K562 (cell line): ENCODE results near the gene BSN. TPM values are rescaled to one million over a fixed set of nuclear protein-coding genes. Genes with fewer than 3 reads are reported as not detected.
A peak's percentile ranks its signal among the peaks of the same experiment; 100 is the strongest.

Source experiments
- CREB1 ChIP-seq, 2 experiments: sonication (generic) in 1 of 2; formaldehyde crosslinking in 1 of 2; IDR thresholded peaks; 2 replicates each; pipeline versions ENCODE4 v1.6.1 to v1.8.0; 2012 to 2022; ENCODE audit warnings: inconsistent platforms in 1 of 2, mild to moderate bottlenecking in 1 of 2, missing genetic modification reagents in 1 of 2, moderate library complexity in 1 of 2
- CTCFL ChIP-seq: IDR thresholded peaks from 2 replicates; pipeline ENCODE4 v1.6.1; 2011; ENCODE audit warnings: borderline replicate concordance, low read depth, mild to moderate bottlenecking, moderate library complexity, low read length; ENCODE audit not compliant: insufficient read depth, poor library complexity, severe bottlenecking
- ELK1 ChIP-seq: sonication (generic); formaldehyde crosslinking; IDR thresholded peaks from 2 replicates; pipeline ENCODE4 v1.8.1; 2022; ENCODE audit warnings: missing genetic modification reagents
- HBP1 ChIP-seq: fragments of 450-650 bp; formaldehyde crosslinking; IDR thresholded peaks from 2 replicates; pipeline ENCODE4 v1.4.0; 2022; ENCODE audit warnings: missing genetic modification characterization
- HCFC1 ChIP-seq: IDR thresholded peaks from 2 replicates; pipeline ENCODE4 v1.6.1; 2012; ENCODE audit warnings: low read depth, low read length, improper control_type of control experiment
- HDAC1 ChIP-seq, 2 experiments: fragments of 450-650 bp; IDR thresholded peaks; 2 replicates each; pipeline ENCODE4 v1.6.1; 2016 to 2017; ENCODE audit warnings: inconsistent platforms in 1 of 2, mild to moderate bottlenecking in 1 of 2, moderate library complexity in 1 of 2
- MEF2D ChIP-seq: conservative IDR thresholded peaks from 2 replicates; pipeline ENCODE4 v1.6.1; 2016; ENCODE audit warnings: low read depth, missing genetic modification characterization, missing compliant biosample characterization
- MNT ChIP-seq, 2 experiments: fragments of 450-650 bp; conservative IDR thresholded peaks; 2 replicates each; pipeline ENCODE4 v1.6.1; 2017; ENCODE audit warnings: mild to moderate bottlenecking in 2 of 2, moderate library complexity in 2 of 2
- NFIC ChIP-seq: fragments of 450-650 bp; IDR thresholded peaks from 2 replicates; pipeline ENCODE4 v1.6.1; 2017; ENCODE audit warnings: mild to moderate bottlenecking, inconsistent platforms
- PHF8 ChIP-seq: fragments of 200-600 bp; sonication (generic); IDR thresholded peaks from 2 replicates; pipeline ENCODE4 v1.6.1; 2012; ENCODE audit warnings: mixed run types, mild to moderate bottlenecking, inconsistent platforms, low read length, moderate library complexity, borderline replicate concordance
- POLR3A ChIP-seq: IDR thresholded peaks from 2 replicates; pipeline ENCODE4 v1.6.1; 2011; ENCODE audit warnings: borderline replicate concordance, mild to moderate bottlenecking, moderate library complexity; ENCODE audit not compliant: insufficient read length, insufficient read depth; ENCODE audit errors: extremely low read depth
- SAP30 ChIP-seq: fragments of 200-600 bp; sonication (generic); IDR thresholded peaks from 2 replicates; pipeline ENCODE4 v1.6.1; 2012; ENCODE audit warnings: borderline replicate concordance, low read depth, mild to moderate bottlenecking, moderate library complexity, low read length, control low read depth, inconsistent platforms; ENCODE audit not compliant: insufficient read depth, poor library complexity, severe bottlenecking
- SIN3B ChIP-seq: fragments of 450-650 bp; IDR thresholded peaks from 2 replicates; pipeline ENCODE4 v1.6.1; 2017; ENCODE audit warnings: low read depth, mild to moderate bottlenecking, moderate library complexity
- TCF3 ChIP-seq: sonication (generic); formaldehyde crosslinking; IDR thresholded peaks from 2 replicates; pipeline ENCODE4 v1.4.0; 2020; ENCODE audit warnings: mild to moderate bottlenecking, missing genetic modification reagents
- VEZF1 ChIP-seq: fragments of 200-800 bp; sonication (Bioruptor generic); IDR thresholded peaks from 2 replicates; pipeline ENCODE4 v1.6.1; 2017; ENCODE audit warnings: missing genetic modification characterization, missing compliant biosample characterization
- ZBTB7A ChIP-seq: IDR thresholded peaks from 2 replicates; pipeline ENCODE4 v1.6.1; 2011; ENCODE audit warnings: low read depth, mild to moderate bottlenecking, low read length, moderate library complexity, borderline replicate concordance; ENCODE audit not compliant: control insufficient read depth
- polyA plus RNA-seq, 8 experiments: library from polyadenylated mRNA; depleted of rRNA in 4 of 8; stranded (reverse) in 5 of 8; unstranded in 3 of 8; fragments of >200 nt; fragmentation: Nextera tagmentation in 2 of 8; fragmentation: Illumina TruSeq in 1 of 8; extraction: Ambion mirVana in 2 of 8; extraction: Trizol in 1 of 8; gene quantifications; 2 replicates each; pipeline versions ENCODE4 v1.2.1 to v1.2.3, GENCODE V29; 2011 to 2014; ENCODE audit warnings: inconsistent platforms in 1 of 8, missing spikeins in 1 of 8
- total RNA-seq, 7 experiments: library from RNA; depleted of rRNA in 6 of 7; stranded (reverse); fragments of >200 nt in 6 of 7; fragmentation: Illumina TruSeq in 2 of 7; extraction: Trizol in 2 of 7; gene quantifications; 2 replicates each; pipeline versions ENCODE4 v1.2.1 to v1.2.3, GENCODE V29; 2011 to 2021; ENCODE audit warnings: low replicate concordance in 1 of 7

The BSN gene
- total and polyA plus RNA-seq, 9 of the 15 experiments (the other 6 are each of a cell fraction or from before 2014, with no cell fraction given) = 0.03 to 1.5 (median 0.29) TPM

GRCh38 chr3:49689046-49689907 is 135.0 kb downstream of the BSN start, which contains the start of the genes MST1 and RNF123 (continued):
- TF ChIP-seq NFIC (peak; percentile 9; the same call in 1 of the 2 replicates), HCFC1 (peak; percentile 68), HBP1 (CRISPR knock-in tag) (peak; percentile 64; the same call in 1 of the 2 replicates), CREB1 (IDR thresholded peaks at IDR 0.05) (no peak), CREB1 (CRISPR knock-in tag; IDR thresholded peaks at IDR 0.05) (peak; percentile 40; the same call in 1 of the 2 replicates), POLR3A (no peak), MNT (conservative IDR thresholded peaks at IDR 0.05) (peak; percentile 38 to 72; a peak in 3 of 4 replicates), ZBTB7A (peak; percentile 12; the same call in 1 of the 2 replicates), CTCFL (peak; percentile 77), VEZF1 (CRISPR knock-in tag) (0 out of 2 replicates have a peak, but pooled peaks have one; percentile 33), SAP30 (peak; percentile 66), ELK1 (no peak), MEF2D (tag) (no peak), SIN3B (peak; percentile 80), HDAC1 (IDR thresholded peaks at IDR 0.05) (peak in 1 of 2 experiments; percentile 68; a peak in 2 of 4 replicates), TCF3 (CRISPR knock-in tag) (peak; percentile 56), PHF8 (peak; percentile 80; the same call in 1 of the 2 replicates)
